A549 (cell line): Measurements from ENCODE around the gene CTBP1. TPM values are rescaled to one million over a fixed set of nuclear protein-coding genes. Genes with fewer than 3 reads are reported as not detected.

Experiments
- ATAC-seq, 2 experiments: fragments of 200-7000 bp in 1 of 2; fragments of >200 bp in 1 of 2; cut with Nextera tagmentation in 1 of 2; cut with Tn5 transposase in 1 of 2; 3 replicates each; pipeline versions ENCODE4 v1.8.0 to v1.9.1; 2018 to 2020; ENCODE audit warnings: mild to moderate bottlenecking in 1 of 2, moderate library complexity in 1 of 2
- CTCF ChIA-PET: fragments of 300-600 bp; sonication (Branson Sonifier 250); formaldehyde crosslinking; extraction: SDS; loops from one replicate; lab custom pipeline; 2021; ENCODE audit warnings: antibody characterized with exemption, inconsistent platforms; lab: Yijun Ruan, JAX
- POLR2A ChIA-PET: fragments of 350-600 bp; formaldehyde crosslinking; extraction: SDS; loops from one replicate; lab custom pipeline; 2021; ENCODE audit warnings: antibody characterized with exemption, inconsistent platforms; lab: Yijun Ruan, JAX
- DNase-seq, 2 experiments: peaks; one replicate each; pipeline versions ENCODE4 v3.0.0 to v3.0.0-alpha.2; 2011 to 2016; ENCODE audit warnings: low read depth in 1 of 2, low spot score in 1 of 2
- FAIRE-seq: peaks from 2 replicates; lab custom pipeline; 2011; peaks lifted over from hg19 to GRCh38; lab: Jason Lieb, UNC
- H3K27ac ChIP-seq, 2 experiments: fragments of >200 bp; sonication (Bioruptor Twin); formaldehyde crosslinking; 3 replicates each; pipeline ENCODE4 v1.5.1; 2016 to 2017
- H3K4me1 ChIP-seq: fragments of >200 bp; sonication (Bioruptor Twin); formaldehyde crosslinking; 3 replicates; pipeline ENCODE4 v1.6.1; 2016
- H3K4me2 ChIP-seq: fragments of >200 bp; sonication (Bioruptor Twin); formaldehyde crosslinking; 3 replicates; pipeline ENCODE4 v1.6.1; 2016
- H3K4me3 ChIP-seq: fragments of >200 bp; sonication (Bioruptor Twin); formaldehyde crosslinking; 3 replicates; pipeline ENCODE4 v1.5.1; 2016
- H3K9me3 ChIP-seq: fragments of >200 bp; sonication (Bioruptor Twin); formaldehyde crosslinking; 3 replicates; pipeline ENCODE4 v1.6.1; 2016
- BHLHE40 ChIP-seq: IDR thresholded peaks from 2 replicates; pipeline ENCODE4 v1.6.1; 2012; ENCODE audit warnings: low read depth, low read length, inconsistent platforms
- CBX8 ChIP-seq: fragments of 200-600 bp; sonication (generic); IDR thresholded peaks from 2 replicates; pipeline ENCODE4 v1.6.1; 2016
- CHD2 ChIP-seq: fragments of 150-350 bp; IDR thresholded peaks from 2 replicates; pipeline ENCODE4 v1.6.1; 2014; ENCODE audit warnings: low read length; ENCODE audit not compliant: partially characterized antibody
- CTCF ChIP-seq: fragments of >200 bp; sonication (Bioruptor Twin); formaldehyde crosslinking; IDR thresholded peaks from 3 replicates; pipeline ENCODE4 v1.5.1; 2016
- EHMT2 ChIP-seq: fragments of 200-600 bp; sonication (generic); IDR thresholded peaks from 2 replicates; pipeline ENCODE4 v1.6.1; 2016; ENCODE audit warnings: antibody characterized with exemption, low read depth, mild to moderate bottlenecking, moderate library complexity
- FOXS1 ChIP-seq: fragments of 250-450 bp; sonication (Bioruptor Pico); IDR thresholded peaks from 2 replicates; pipeline ENCODE4 v1.5.0; 2020; ENCODE audit warnings: mild to moderate bottlenecking, moderate library complexity
- HMGXB4 ChIP-seq: fragments of 250-450 bp; sonication (Bioruptor Pico); IDR thresholded peaks from 2 replicates; pipeline ENCODE4 v1.5.0; 2021; ENCODE audit warnings: mild to moderate bottlenecking, moderate library complexity, borderline replicate concordance
- HOXB13 ChIP-seq: fragments of 250-450 bp; sonication (Bioruptor Pico); IDR thresholded peaks from 2 replicates; pipeline ENCODE4 v1.5.0; 2020; ENCODE audit warnings: low read depth, mild to moderate bottlenecking, moderate library complexity
- HOXB5 ChIP-seq: fragments of 250-450 bp; sonication (Bioruptor Pico); IDR thresholded peaks from 2 replicates; pipeline ENCODE4 v1.5.0; 2020; ENCODE audit warnings: mild to moderate bottlenecking, moderate library complexity
- MAFK ChIP-seq: fragments of 450-650 bp; IDR thresholded peaks from 2 replicates; pipeline ENCODE4 v1.6.1; 2014; ENCODE audit not compliant: partially characterized antibody
- MAZ ChIP-seq: fragments of 150-350 bp; IDR thresholded peaks from 2 replicates; pipeline ENCODE4 v1.6.1; 2014; ENCODE audit warnings: antibody characterized with exemption, low read depth, low read length, borderline replicate concordance
- NPAS2 ChIP-seq: fragments of 250-450 bp; sonication (Bioruptor Pico); IDR thresholded peaks from 2 replicates; pipeline ENCODE4 v1.8.0; 2022; ENCODE audit warnings: mild to moderate bottlenecking, moderate library complexity, borderline replicate concordance
- NR3C1 ChIP-seq: fragments of >200 bp; sonication (Bioruptor Twin); formaldehyde crosslinking; IDR thresholded peaks from 3 replicates; pipeline ENCODE4 v1.6.1; 2017
- PHF8 ChIP-seq: fragments of 200-600 bp; sonication (generic); IDR thresholded peaks from 2 replicates; pipeline ENCODE4 v1.6.1; 2016; ENCODE audit warnings: low read depth, mild to moderate bottlenecking, antibody characterized with exemption, moderate library complexity, borderline replicate concordance
- POLR2A ChIP-seq: IDR thresholded peaks from 2 replicates; pipeline ENCODE4 v1.6.1; 2012; ENCODE audit warnings: mild to moderate bottlenecking, low read length
- POLR2AphosphoS2 ChIP-seq: conservative IDR thresholded peaks from 2 replicates; pipeline ENCODE4 v1.6.1; 2012; ENCODE audit warnings: low read length, improper control_type of control experiment, inconsistent platforms
- RCOR1 ChIP-seq: fragments of 150-350 bp; IDR thresholded peaks from 2 replicates; pipeline ENCODE4 v1.6.1; 2014; ENCODE audit warnings: antibody characterized with exemption, low read length, low read depth
- RFX5 ChIP-seq: fragments of 450-650 bp; IDR thresholded peaks from 2 replicates; pipeline ENCODE4 v1.7.1; 2014; ENCODE audit warnings: antibody characterized with exemption, mild to moderate bottlenecking, moderate library complexity
- RNF2 ChIP-seq: fragments of 200-600 bp; sonication (generic); IDR thresholded peaks from 2 replicates; pipeline ENCODE4 v1.6.1; 2016; ENCODE audit warnings: low read depth, mild to moderate bottlenecking, antibody characterized with exemption, moderate library complexity, borderline replicate concordance
- TFCP2L1 ChIP-seq: fragments of 250-450 bp; sonication (Bioruptor Pico); IDR thresholded peaks from 2 replicates; pipeline ENCODE4 v1.5.0; 2021; ENCODE audit warnings: mild to moderate bottlenecking
- ZC3H11A ChIP-seq: fragments of 450-650 bp; IDR thresholded peaks from 2 replicates; pipeline ENCODE4 v1.6.1; 2014; ENCODE audit warnings: antibody characterized with exemption, mild to moderate bottlenecking
- ZNF302 ChIP-seq: fragments of 250-450 bp; sonication (Bioruptor Pico); IDR thresholded peaks from 2 replicates; pipeline ENCODE4 v1.9.0; 2021; ENCODE audit warnings: inconsistent platforms, mild to moderate bottlenecking, moderate library complexity
- WGBS: methylation state at CpG from one replicate; pipeline ENCODE4 v1.1.6; 2017; ENCODE audit errors: missing lambda C conversion rate; 5-methylcytosine and 5-hydroxymethylcytosine counted together
- polyA plus RNA-seq, 4 experiments: library from polyadenylated mRNA; depleted of rRNA in 3 of 4; stranded (reverse); fragments of >200 nt; fragmentation: RNase III in 1 of 4; extraction: RNeasy Plus Mini Kit Qiagen cat#74134 plus additional on column Dnase treatment in 1 of 4; gene quantifications; 2 replicates in 3 of 4; 3 replicates in 1 of 4; pipeline ENCODE4 v1.2.3, GENCODE V29; 2011 to 2017
- TF ChIP-seq, protein P1 (sequence below): IDR thresholded peaks from 2 replicates; pipeline ENCODE4 v1.6.1; 2012
- TF ChIP-seq, protein P2 (sequence below): fragments of 250-450 bp; sonication (Bioruptor Pico); IDR thresholded peaks from 2 replicates; pipeline ENCODE4 v1.5.0; 2020; ENCODE audit warnings: low read depth, mild to moderate bottlenecking, moderate library complexity
- TF ChIP-seq, protein P3 (sequence below): IDR thresholded peaks from 2 replicates; pipeline ENCODE4 v1.6.1; 2012

Gene CTBP1
- polyA plus RNA-seq, 2 of the 4 experiments (the other 2 are of a cell fraction), result 43.1 to 93.1 TPM

GRCh38 chr4:1242506-1243450 is 6.2 kb downstream of the CTBP1 start:
- FAIRE-seq, result no peak

DNA sequence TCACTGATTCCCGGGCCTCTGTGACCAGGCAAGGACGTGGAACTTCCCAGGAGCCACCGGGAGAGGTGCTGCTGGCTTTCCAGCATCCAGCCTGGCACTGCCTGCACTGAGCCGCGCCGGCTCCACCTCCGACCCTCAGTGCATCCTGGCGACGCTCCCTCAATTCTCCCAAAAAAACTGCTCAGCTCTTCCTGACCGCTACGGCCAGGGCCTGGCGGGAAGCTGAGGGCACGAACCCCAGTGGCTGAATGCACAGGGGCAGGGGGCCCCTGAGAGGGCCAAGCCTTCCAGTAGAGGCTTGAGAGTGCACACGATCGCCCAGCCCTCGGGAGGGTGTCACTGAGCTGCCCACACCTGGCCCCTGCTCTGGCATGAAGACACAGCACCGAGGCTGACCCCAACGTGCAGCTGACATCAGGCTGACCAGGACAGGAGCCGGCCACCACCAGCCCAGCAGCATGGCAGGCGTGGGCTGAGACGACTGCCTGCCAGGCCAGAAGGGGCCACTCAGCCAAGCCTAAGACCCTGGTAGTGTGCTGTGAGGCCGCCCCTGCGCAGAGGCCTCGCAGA is 6.9 kb downstream of the CTBP1 start:
- ChIA-PET CTCF (no interaction called here), POLR2A (no interaction called here)
- Histone ChIP-seq H3K27ac (no peak overlapping the region), H3K4me2 (no peak overlapping the region), H3K4me1 (peaks cover 10% of the 10 kb centered on the region)
- 90% methylated on average over 18 of the region's 24 CpGs for WGBS
- ATAC-seq, result no peak
- no peak for TF ChIP-seq ZC3H11A
- TF ChIP-seq FOXS1, result no peak
- TF ChIP-seq HOXB13, result no peak
- TF ChIP-seq HOXB5, result no peak
- TF ChIP-seq, all 56 proteins: peak for 0
- Histone ChIP-seq H3K4me3 (no peak overlapping the region), H3K9me3 (no peaks in the 10 kb centered on the region)
- FAIRE-seq, result no peak
- DNase-seq, result no peak

More at GRCh38 chr4:1242506-1243450, 6.2 kb downstream of the CTBP1 start:
- Histone ChIP-seq H3K4me1 (peaks cover 12% of the 10 kb centered on the region), H3K4me2 (no peak overlapping the region), H3K27ac (no peak overlapping the region), H3K9me3 (no peaks in the 10 kb centered on the region), H3K4me3 (no peak overlapping the region)
- 91% methylated on average over 17 of the region's 30 CpGs for WGBS
- DNase-seq (no peak), ATAC-seq (no peak)
- TF ChIP-seq, protein P1, sequence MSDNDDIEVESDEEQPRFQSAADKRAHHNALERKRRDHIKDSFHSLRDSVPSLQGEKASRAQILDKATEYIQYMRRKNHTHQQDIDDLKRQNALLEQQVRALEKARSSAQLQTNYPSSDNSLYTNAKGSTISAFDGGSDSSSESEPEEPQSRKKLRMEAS, result no peak
- TF ChIP-seq CTCF, result no peak
- no peak for TF ChIP-seq TFCP2L1 (CRISPR knock-in tag)
- no peak for TF ChIP-seq POLR2AphosphoS2
- TF ChIP-seq ZNF302 (CRISPR knock-in tag), result no peak
- TF ChIP-seq, protein P2, sequence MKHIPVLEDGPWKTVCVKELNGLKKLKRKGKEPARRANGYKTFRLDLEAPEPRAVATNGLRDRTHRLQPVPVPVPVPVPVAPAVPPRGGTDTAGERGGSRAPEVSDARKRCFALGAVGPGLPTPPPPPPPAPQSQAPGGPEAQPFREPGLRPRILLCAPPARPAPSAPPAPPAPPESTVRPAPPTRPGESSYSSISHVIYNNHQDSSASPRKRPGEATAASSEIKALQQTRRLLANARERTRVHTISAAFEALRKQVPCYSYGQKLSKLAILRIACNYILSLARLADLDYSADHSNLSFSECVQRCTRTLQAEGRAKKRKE (CRISPR knock-in tag), result no peak
- no peak for TF ChIP-seq PHF8
- TF ChIP-seq NPAS2 (CRISPR knock-in tag), result no peak
- TF ChIP-seq EHMT2, result no peak
- TF ChIP-seq BHLHE40, result no peak
- TF ChIP-seq POLR2A, result no peak
- no peak for TF ChIP-seq CBX8
- TF ChIP-seq RFX5, result no peak
- no peak for TF ChIP-seq MAZ
- POLR2A ChIA-PET, result no interaction called here
- CTCF ChIA-PET, result interaction anchor here (1.1 to 2.3 kb wide), 3 partner anchors 8 to 387 kb away, joined by 3 to 7 read pairs (median 4); no protein-coding TSS in a partner anchor

DNA sequence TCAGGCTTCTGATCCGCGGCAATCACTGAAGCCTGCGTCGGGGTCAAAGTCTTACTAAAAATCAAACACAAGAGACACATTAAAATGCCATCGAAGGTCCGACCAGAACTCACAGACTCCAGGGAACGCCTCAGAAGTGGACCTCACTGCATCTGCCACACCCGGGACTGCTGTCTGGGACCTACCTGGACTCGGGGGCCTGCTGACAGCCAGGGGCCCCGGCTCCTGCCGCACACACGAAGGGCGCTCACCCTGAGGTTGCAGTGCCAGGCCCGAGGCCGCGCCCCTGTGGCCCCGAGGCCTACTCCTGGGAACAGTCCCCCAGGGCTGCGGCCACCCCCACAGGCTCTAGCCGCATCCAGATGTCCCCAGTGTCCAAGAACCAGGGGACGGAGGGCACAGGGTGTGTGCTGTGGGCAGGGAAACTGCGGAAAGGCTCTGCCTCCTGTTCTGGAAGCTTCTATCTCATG is 7.4 kb downstream of the CTBP1 start:
- 93% methylated on average over 15 of the region's 21 CpGs for WGBS
- H3K4me2 ChIP-seq, result no peak overlapping the region
- FAIRE-seq (no peak), ATAC-seq (no peak), DNase-seq (no peak)
- H3K4me1 ChIP-seq, result peaks cover 5% of the 10 kb centered on the region
- no peaks in the 10 kb centered on the region for H3K9me3 ChIP-seq
- CTCF ChIA-PET, result no interaction called here
- POLR2A ChIA-PET, result no interaction called here
- H3K4me3 ChIP-seq, result no peak overlapping the region
- H3K27ac ChIP-seq, result no peak overlapping the region
- TF ChIP-seq, protein P3, sequence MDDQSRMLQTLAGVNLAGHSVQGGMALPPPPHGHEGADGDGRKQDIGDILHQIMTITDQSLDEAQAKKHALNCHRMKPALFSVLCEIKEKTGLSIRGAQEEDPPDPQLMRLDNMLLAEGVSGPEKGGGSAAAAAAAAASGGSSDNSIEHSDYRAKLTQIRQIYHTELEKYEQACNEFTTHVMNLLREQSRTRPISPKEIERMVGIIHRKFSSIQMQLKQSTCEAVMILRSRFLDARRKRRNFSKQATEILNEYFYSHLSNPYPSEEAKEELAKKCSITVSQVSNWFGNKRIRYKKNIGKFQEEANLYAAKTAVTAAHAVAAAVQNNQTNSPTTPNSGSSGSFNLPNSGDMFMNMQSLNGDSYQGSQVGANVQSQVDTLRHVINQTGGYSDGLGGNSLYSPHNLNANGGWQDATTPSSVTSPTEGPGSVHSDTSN, result no peak
- TF ChIP-seq HMGXB4 (CRISPR knock-in tag), result no peak
- TF ChIP-seq ZC3H11A, result no peak
- no peak for TF ChIP-seq CHD2
- no peak for TF ChIP-seq MAFK
- no peak for TF ChIP-seq NR3C1
- TF ChIP-seq ZNF302 (CRISPR knock-in tag), result no peak
- TF ChIP-seq RCOR1, result no peak
- TF ChIP-seq CTCF, result no peak
- no peak for TF ChIP-seq RFX5
- TF ChIP-seq RNF2, result no peak
